Measurements from ENCODE around the gene C16orf86. TPM values are rescaled to one million over a fixed set of nuclear protein-coding genes. Genes with fewer than 3 reads are reported as not detected.
A peak's percentile ranks its signal among the peaks of the same experiment; 100 is the strongest.

The C16orf86 gene
- polyA plus RNA-seq, 1 of the 3 experiments (the other 2 are of a cell fraction): 4.3 TPM

- peaks cover 3% of the 10 kb centered on the region; the same call in 1 of the 2 replicates for H3K79me2 ChIP-seq (ENCODE audit: insufficient read depth)
- H3K9ac ChIP-seq: peak overlapping the region; percentile 75; the same call in 1 of the 2 replicates
- H2AFZ ChIP-seq (ENCODE audit: low read depth): peak overlapping the region; percentile 94; the same call in 1 of the 2 replicates
- peaks cover 10 to 35% of the 10 kb centered on the region in 2 experiments; a peak in 2 of 4 replicates for H3K4me1 ChIP-seq (ENCODE audit: control insufficient read depth in 1 of 2, insufficient read depth in 2 of 2, low read depth in 1 of 2, low read length in 1 of 2)
- no peaks in the 10 kb centered on the region for H4K20me1 ChIP-seq (ENCODE audit: insufficient read depth)
- H3K4me2 ChIP-seq: peak overlapping the region; percentile 99
- H3K9me2 ChIP-seq: no peaks in the 10 kb centered on the region
- peaks cover 21% of the 10 kb centered on the region for H3F3A ChIP-seq (replicated peaks; ENCODE audit: insufficient read depth)
- H3K27me3 ChIP-seq (ENCODE audit: insufficient read depth): no peaks in the 10 kb centered on the region
- H3K36me3 ChIP-seq (replicated peaks in 1 of 2; ENCODE audit: control insufficient read depth in 1 of 2, insufficient read depth in 2 of 2, low read length in 1 of 2): peaks cover 0 to 13% of the 10 kb centered on the region in 2 experiments
- H3K27ac ChIP-seq (ENCODE audit: low read depth in 2 of 2, low read length in 1 of 2): no peak overlapping the region; a peak in 2 of 4 replicates
- no peak for DNase-seq
- 65% methylated on average over 5 of the region's 5 CpGs for WGBS (ENCODE audit: low lambda C conversion rate)
- ChIA-PET POLR2A (interaction anchor here (1.0 to 1.1 kb wide), 2 partner anchors 9 to 103 kb away, joined by 3 to 4 read pairs; partner anchors contain the start of gene CTCF), CTCF (interaction anchor here (1.1 to 18.3 kb wide), 10 partner anchors 13 to 375 kb away, joined by 3 to 246 read pairs (median 8); partner anchors contain the start of genes ATP6V0D1, CARMIL2 and CTCF)
- no peaks in the 10 kb centered on the region for H3K9me3 ChIP-seq
- peak overlapping the region; percentile 67 to 73 for H3K4me3 ChIP-seq (ENCODE audit: low read depth in 2 of 2, low read length in 1 of 2)
- TF ChIP-seq, protein P1, sequence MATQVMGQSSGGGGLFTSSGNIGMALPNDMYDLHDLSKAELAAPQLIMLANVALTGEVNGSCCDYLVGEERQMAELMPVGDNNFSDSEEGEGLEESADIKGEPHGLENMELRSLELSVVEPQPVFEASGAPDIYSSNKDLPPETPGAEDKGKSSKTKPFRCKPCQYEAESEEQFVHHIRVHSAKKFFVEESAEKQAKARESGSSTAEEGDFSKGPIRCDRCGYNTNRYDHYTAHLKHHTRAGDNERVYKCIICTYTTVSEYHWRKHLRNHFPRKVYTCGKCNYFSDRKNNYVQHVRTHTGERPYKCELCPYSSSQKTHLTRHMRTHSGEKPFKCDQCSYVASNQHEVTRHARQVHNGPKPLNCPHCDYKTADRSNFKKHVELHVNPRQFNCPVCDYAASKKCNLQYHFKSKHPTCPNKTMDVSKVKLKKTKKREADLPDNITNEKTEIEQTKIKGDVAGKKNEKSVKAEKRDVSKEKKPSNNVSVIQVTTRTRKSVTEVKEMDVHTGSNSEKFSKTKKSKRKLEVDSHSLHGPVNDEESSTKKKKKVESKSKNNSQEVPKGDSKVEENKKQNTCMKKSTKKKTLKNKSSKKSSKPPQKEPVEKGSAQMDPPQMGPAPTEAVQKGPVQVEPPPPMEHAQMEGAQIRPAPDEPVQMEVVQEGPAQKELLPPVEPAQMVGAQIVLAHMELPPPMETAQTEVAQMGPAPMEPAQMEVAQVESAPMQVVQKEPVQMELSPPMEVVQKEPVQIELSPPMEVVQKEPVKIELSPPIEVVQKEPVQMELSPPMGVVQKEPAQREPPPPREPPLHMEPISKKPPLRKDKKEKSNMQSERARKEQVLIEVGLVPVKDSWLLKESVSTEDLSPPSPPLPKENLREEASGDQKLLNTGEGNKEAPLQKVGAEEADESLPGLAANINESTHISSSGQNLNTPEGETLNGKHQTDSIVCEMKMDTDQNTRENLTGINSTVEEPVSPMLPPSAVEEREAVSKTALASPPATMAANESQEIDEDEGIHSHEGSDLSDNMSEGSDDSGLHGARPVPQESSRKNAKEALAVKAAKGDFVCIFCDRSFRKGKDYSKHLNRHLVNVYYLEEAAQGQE (IDR thresholded peaks at IDR 0.05; ENCODE audit: low read depth, low read length): no peak
- TF ChIP-seq, protein P2, sequence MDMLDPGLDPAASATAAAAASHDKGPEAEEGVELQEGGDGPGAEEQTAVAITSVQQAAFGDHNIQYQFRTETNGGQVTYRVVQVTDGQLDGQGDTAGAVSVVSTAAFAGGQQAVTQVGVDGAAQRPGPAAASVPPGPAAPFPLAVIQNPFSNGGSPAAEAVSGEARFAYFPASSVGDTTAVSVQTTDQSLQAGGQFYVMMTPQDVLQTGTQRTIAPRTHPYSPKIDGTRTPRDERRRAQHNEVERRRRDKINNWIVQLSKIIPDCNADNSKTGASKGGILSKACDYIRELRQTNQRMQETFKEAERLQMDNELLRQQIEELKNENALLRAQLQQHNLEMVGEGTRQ (IDR thresholded peaks at IDR 0.05; ENCODE audit: borderline replicate concordance, low read depth, low read length): no peak
- TF ChIP-seq RFX5 (IDR thresholded peaks at IDR 0.05; ENCODE audit: low read length) (no peak), FOXM1 (IDR thresholded peaks at IDR 0.05; ENCODE audit: low read depth) (no peak), TEAD4 (IDR thresholded peaks at IDR 0.05; ENCODE audit: borderline replicate concordance, insufficient read depth) (no peak), YY1 (IDR thresholded peaks at IDR 0.05; ENCODE audit: low read depth) (no peak), CHD2 (IDR thresholded peaks at IDR 0.05; ENCODE audit: low read length, partially characterized antibody) (no peak), FOSL2 (IDR thresholded peaks at IDR 0.05; ENCODE audit: borderline replicate concordance, low read depth) (no peak), ELF1 (IDR thresholded peaks at IDR 0.05) (no peak), GATA2 (CRISPR knock-in tag; IDR thresholded peaks at IDR 0.05) (no peak), GABPA (IDR thresholded peaks at IDR 0.05; ENCODE audit: low read depth) (no peak), SIN3A (IDR thresholded peaks at IDR 0.05; ENCODE audit: borderline replicate concordance, low read depth, low read length) (no peak), MEF2A (IDR thresholded peaks at IDR 0.05; ENCODE audit: borderline replicate concordance, low read depth) (no peak), TCF12 (IDR thresholded peaks at IDR 0.05) (no peak), JUND (IDR thresholded peaks at IDR 0.05) (no peak), RAD21 (IDR thresholded peaks at IDR 0.05; ENCODE audit: low read length) (no peak)
- TF ChIP-seq, protein P3, sequence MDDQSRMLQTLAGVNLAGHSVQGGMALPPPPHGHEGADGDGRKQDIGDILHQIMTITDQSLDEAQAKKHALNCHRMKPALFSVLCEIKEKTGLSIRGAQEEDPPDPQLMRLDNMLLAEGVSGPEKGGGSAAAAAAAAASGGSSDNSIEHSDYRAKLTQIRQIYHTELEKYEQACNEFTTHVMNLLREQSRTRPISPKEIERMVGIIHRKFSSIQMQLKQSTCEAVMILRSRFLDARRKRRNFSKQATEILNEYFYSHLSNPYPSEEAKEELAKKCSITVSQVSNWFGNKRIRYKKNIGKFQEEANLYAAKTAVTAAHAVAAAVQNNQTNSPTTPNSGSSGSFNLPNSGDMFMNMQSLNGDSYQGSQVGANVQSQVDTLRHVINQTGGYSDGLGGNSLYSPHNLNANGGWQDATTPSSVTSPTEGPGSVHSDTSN (IDR thresholded peaks at IDR 0.05): no peak
- TF ChIP-seq, protein P4, sequence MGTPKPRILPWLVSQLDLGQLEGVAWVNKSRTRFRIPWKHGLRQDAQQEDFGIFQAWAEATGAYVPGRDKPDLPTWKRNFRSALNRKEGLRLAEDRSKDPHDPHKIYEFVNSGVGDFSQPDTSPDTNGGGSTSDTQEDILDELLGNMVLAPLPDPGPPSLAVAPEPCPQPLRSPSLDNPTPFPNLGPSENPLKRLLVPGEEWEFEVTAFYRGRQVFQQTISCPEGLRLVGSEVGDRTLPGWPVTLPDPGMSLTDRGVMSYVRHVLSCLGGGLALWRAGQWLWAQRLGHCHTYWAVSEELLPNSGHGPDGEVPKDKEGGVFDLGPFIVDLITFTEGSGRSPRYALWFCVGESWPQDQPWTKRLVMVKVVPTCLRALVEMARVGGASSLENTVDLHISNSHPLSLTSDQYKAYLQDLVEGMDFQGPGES (IDR thresholded peaks at IDR 0.05; ENCODE audit: low read depth, low read length): no peak
- TF ChIP-seq, protein P5, sequence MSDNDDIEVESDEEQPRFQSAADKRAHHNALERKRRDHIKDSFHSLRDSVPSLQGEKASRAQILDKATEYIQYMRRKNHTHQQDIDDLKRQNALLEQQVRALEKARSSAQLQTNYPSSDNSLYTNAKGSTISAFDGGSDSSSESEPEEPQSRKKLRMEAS (IDR thresholded peaks at IDR 0.05; ENCODE audit: low read depth): no peak
- TF ChIP-seq, protein P6, sequence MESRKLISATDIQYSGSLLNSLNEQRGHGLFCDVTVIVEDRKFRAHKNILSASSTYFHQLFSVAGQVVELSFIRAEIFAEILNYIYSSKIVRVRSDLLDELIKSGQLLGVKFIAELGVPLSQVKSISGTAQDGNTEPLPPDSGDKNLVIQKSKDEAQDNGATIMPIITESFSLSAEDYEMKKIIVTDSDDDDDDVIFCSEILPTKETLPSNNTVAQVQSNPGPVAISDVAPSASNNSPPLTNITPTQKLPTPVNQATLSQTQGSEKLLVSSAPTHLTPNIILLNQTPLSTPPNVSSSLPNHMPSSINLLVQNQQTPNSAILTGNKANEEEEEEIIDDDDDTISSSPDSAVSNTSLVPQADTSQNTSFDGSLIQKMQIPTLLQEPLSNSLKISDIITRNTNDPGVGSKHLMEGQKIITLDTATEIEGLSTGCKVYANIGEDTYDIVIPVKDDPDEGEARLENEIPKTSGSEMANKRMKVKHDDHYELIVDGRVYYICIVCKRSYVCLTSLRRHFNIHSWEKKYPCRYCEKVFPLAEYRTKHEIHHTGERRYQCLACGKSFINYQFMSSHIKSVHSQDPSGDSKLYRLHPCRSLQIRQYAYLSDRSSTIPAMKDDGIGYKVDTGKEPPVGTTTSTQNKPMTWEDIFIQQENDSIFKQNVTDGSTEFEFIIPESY (IDR thresholded peaks at IDR 0.05; ENCODE audit: borderline replicate concordance, low read depth): no peak
These were observed 1.0 kb upstream of the C16orf86 start for GRCh38 chr16:67665598-67665997.
